ES-I3 (cell line): ENCODE results near the gene E4F1.
"Not testable (repeated sequence)": the region's sequence is repeated elsewhere in the genome, so short reads cannot be mapped to it uniquely, and the experiment has no call there.

Source experiments
- H3K36me3 ChIP-seq: 2 replicates; pipeline ENCODE4 v1.6.1; 2013; ENCODE audit warnings: mild to moderate bottlenecking, low read length, control low read depth, moderate library complexity; ENCODE audit not compliant: insufficient read depth
- H3K4me1 ChIP-seq: 2 replicates; pipeline ENCODE4 v1.6.1; 2013; ENCODE audit warnings: mild to moderate bottlenecking, control low read depth, low read length; ENCODE audit not compliant: insufficient read depth
- H3K9ac ChIP-seq: 2 replicates; pipeline ENCODE4 v1.6.1; 2013; ENCODE audit warnings: low read depth, mild to moderate bottlenecking, low read length, moderate library complexity
- H3K9me3 ChIP-seq: 2 replicates; pipeline ENCODE4 v1.6.1; 2013; ENCODE audit warnings: mild to moderate bottlenecking, low read length, moderate library complexity; ENCODE audit not compliant: control insufficient read depth, insufficient read depth

Gene E4F1

DNA sequence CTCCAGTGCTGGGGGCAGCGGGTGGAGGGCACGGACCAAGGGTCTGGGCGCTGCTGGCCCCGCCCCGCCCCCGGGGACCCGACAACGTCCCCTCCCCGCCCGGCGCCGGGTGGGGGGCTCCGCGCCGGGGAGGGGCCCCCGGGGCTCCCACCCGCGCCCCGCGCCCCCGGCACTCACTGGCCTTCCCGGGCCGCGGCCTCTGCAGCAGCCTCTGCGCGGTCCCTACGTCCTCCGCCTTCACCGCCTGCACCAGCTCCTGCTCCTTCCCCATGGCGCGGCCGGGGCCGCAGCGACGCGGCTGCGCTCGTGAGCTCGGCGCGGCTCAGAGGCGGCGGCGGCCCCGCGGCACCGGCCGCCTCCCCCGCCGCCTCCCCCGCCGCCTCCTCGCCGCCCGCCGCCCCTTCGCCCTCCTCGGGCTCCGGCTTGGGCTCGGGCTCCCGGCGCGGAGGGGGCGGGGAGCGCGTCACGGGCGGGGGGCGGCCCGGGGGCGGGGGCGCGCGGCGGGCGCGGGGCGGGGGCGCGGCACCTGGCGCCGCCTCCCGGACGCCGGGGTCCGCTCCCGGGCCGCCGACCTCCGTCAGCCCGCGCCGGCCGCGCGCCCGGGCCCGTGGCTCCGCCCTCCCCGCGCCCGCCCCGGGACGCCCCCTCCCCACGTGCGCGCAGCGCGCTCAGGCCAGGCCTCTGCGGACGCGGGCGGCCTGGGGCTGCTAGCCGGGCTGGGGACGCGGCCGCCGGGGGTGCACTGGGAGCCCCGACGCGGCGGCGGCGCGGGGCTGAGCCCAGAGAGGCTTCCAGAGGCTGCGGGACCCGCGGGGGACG is 27.0 kb upstream of the E4F1 start, which contains the start of gene CASKIN1:
Gene CASKIN1, minus strand, starts transcription at position 444 of the 819 bp plus-strand sequence. Its CDS starts 173 bp downstream, at position 271.
- Histone ChIP-seq H3K9ac (peak within 1 kb of the TSS; percentile 42; the same call in 1 of the 2 replicates), H3K4me1 (no peaks in the 10 kb centered on the region), H3K9me3 (no peaks in the 10 kb centered on the region), H3K36me3 (no peaks in the 10 kb centered on the region)

DNA sequence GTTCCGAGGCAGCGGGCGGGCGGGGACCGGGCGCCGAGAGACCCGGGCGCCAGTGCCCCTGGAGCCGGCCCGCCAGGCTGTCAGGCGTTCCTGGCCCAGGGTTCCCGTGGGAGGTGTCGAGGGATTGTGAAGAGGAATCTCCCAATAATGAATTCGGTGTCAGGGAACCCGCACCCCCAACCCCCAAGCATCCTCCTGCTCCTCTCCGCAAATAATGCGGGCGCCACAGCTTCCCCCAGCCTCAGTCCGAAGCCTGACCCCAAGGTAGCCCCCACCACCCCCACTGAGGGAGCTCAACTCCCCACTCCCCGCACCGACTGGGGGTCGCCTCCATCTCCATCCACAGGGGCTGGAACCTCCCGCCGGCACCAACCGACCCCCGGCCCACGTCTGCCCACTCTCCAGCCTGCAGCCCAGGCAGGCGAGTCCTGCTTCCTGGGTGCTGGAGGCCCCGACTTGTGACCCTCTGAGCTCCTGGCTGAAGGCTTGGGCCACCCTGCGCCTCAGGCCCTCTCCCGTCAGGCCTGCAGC is 26.3 kb upstream of the E4F1 start:
- H3K9ac ChIP-seq = peak overlapping the region; percentile 42; the same call in 1 of the 2 replicates
- no peaks in the 10 kb centered on the region for H3K4me1 ChIP-seq
- no peaks in the 10 kb centered on the region for H3K36me3 ChIP-seq
- H3K9me3 ChIP-seq = no peaks in the 10 kb centered on the region

DNA sequence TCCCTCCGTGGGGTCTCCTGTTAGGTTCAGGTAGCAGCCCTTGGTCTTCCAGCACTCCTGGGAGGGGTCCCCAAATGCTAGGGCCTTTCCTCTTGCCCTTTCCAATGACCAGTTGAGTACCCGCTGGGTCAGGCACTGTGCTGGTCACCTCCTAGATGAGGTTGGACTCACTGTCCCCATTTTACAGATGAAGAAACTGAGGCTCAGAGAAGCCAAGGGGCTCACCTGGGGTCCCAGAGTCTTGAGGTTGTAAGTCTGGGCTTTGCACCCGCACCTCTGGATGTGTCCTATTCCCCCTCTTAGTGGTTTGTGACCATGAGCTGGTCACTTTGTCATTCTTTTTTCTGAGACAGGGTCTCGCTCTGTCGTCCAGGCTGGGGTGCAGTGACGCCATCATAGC is 25.6 kb upstream of the E4F1 start:
- Histone ChIP-seq H3K4me1 (no peaks in the 10 kb centered on the region), H3K9ac (no peak overlapping the region), H3K9me3 (no peaks in the 10 kb centered on the region), H3K36me3 (no peaks in the 10 kb centered on the region)

DNA sequence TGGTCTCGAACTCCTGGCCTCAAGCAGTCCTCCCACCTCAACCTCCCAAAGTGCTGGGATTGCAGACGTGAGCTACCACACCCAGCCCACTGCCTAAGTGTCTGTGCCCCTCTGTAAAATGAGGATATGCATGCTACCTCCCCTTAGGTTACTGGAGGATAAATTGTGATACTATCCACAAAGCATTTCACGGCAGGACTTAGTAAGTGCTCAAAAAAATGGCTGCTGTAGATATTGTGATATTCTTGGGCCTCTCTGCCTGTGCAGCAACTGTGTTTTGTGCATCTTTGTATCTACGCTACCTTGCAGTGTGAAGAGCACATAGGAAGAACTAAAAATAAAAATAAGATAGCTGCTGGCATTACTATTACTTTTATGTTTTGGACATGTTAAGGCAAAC is 25.1 kb upstream of the E4F1 start:
- Histone ChIP-seq H3K36me3 (no peaks in the 10 kb centered on the region), H3K4me1 (no peaks in the 10 kb centered on the region), H3K9me3 (no peaks in the 10 kb centered on the region), H3K9ac (no peak overlapping the region)

DNA sequence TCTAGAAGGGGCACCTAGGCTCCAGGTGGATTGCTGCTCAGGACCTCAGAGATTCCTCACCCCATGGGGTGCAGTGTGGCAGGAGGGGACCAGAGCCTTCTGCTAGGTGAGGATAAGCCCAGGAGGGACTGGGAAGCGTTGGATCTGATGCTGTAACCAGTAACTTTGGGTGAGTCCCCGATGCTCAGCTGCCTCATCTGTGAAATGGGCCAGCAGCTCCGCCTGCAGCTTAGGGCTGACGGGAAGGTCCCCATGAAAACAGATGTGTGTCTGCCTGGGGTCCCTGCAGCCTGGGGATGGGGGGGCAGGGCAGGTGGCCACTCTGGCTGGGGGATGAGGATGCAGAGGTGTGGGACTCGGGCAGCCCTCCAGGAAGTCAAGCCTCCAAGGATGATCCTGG is 24.3 kb upstream of the E4F1 start:
- no peak overlapping the region for H3K9ac ChIP-seq
- H3K4me1 ChIP-seq = no peaks in the 10 kb centered on the region
- H3K36me3 ChIP-seq = no peaks in the 10 kb centered on the region
- H3K9me3 ChIP-seq = no peaks in the 10 kb centered on the region

DNA sequence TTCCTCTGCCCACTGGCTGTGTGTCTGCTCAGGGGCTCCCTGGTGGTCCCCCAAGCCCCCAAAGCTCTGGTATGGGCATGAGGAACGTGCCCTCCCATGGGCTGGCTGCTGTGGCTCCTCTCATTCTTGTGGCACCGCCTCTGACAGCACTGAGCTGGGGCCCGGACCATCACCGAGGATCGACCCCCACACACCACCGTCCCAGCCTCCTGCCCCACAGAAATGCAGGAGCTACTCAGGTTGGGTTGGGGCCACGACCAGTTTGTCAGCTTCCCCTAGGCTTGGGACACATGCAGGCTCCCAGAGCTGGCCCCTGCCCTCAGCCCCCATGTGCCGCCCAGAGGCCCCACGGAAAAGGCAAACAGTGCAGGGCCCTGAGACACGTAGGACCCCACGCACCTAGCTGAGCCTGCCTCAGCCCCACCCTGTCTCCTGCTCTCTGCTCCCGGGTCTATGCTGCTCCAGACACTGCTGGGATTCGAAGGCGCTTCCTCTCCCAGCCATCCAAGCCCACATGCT is 23.7 kb upstream of the E4F1 start:
- no peaks in the 10 kb centered on the region for H3K9me3 ChIP-seq
- H3K36me3 ChIP-seq = no peaks in the 10 kb centered on the region
- no peak overlapping the region for H3K9ac ChIP-seq
- no peaks in the 10 kb centered on the region for H3K4me1 ChIP-seq

DNA sequence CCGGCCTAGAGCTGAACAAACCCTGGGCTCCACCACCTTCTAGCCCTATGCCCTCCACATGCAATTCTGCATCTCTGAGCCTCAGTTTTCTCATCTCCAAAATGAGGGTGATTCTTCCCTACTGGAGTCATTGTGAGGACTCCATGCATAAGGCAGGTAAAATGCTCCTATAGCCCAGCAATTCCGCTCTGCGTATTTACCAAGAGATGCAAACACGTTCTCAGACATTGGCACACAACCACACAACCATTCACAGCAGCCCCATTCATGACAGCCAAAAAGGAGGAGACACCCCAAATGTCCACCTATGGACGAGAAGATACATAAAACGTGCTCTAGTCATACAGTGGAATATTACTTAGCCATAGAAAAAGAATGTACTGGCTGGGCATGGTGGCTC is 23.1 kb upstream of the E4F1 start:
- no peak overlapping the region for H3K9ac ChIP-seq
- H3K4me1 ChIP-seq = no peaks in the 10 kb centered on the region
- H3K9me3 ChIP-seq = no peaks in the 10 kb centered on the region
- no peaks in the 10 kb centered on the region for H3K36me3 ChIP-seq

DNA sequence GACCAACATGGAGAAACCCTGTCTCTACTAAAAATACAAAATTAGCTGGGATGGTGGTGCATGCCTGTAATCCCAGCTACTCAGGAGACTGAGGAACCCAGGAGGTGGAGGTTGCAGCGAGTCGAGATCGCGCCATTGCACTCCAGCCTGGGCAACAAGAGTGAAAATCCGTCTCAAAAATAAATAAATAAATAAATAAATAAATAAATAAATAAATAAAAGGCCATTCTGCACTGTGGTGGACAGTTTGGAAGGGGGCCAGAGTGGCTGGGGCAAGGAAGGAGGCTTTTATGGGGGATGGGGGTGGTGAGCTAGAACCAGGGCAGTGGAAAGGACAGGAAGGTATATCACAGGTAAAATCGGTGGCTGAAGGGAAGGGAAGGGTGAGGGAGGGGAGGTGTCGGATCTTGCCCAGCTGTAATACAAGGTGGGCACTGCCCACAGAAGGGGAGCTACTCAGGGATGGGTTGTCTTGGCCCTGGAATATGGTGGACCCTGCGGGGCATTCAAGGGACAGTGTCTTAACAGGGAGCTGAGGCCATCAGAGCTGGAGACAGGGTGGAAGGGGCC is 20.2 kb upstream of the E4F1 start:
- H3K36me3 ChIP-seq, H3K4me1 ChIP-seq, H3K9ac ChIP-seq, H3K9me3 ChIP-seq: not testable (repeated sequence)

DNA sequence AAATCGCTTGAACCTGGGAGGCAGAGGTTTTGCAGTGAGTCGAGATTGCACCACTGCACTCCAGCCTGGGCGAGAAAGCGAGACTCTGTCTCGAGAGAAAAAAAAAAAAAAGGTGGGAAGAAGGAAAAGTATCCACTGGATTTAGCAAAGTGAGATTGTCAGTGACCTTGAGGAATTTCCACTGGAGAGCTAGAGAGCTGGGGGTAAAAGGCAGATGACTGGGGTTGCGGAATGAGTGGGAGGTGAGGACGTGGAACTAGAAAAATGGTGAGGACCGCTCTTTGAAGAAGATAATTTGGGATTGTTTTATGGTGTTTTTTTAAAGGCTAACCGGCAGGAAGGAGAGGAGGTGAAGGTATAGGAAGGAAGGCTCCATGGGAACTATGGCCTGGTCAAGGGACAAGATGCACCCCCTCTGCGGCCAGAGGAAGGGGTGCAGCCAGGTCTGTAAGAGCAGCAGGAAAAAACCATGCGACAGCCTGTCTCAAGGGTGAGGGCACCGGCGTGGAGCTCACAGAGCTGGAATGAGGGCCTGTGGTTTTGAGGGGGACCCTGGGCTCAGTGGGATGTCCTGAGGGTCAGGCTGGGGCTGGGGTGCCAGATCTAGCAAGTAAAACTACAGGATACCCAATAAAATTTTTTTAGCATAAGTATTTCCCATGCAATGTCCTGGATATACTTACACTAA is 18.8 kb upstream of the E4F1 start:
- Histone ChIP-seq H3K4me1 (no peaks in the 10 kb centered on the region), H3K9me3 (no peaks in the 10 kb centered on the region), H3K9ac (peak overlapping the region; percentile 95), H3K36me3 (no peaks in the 10 kb centered on the region)

DNA sequence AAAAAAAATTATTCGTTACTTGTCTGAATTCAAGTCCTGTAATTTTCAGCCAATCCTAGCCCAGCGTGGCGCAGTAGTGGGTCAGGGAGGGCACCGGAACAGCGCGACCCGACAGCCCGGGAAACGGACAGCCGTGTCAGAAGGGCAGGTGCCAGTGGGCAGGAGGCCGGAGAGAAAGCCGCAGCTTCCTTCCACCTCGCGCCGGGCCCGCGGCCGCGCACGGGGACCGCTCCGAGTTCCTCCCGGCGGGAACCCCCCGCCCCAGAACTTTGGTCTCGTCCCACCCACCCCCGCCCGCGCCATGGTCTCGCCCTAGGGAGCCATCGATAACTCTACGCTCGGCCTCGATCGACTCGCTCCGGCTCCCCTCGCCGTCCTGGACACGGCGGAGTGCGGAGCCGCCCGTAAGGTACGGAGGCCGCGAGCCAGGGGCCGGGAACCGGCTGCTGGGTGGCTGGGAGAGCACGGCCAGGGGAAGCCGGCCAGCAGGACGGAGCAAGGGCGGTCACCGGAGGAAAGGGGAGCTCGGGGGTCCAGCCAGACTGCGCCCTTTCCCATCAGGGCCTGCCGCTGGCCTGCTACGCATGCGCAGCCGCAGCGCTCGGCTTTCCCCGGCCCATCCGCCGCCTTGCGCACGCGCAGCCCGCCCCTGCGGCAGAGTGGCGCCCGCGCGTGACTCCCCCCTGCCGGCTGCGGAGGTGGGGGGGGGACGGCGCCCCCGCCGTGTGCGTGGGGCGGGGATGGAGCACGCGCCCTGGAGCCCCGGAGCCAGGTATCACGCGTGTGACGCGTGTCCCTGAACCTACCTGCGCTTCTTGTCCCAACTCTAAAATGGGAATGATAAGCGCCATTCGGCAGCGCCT is 18.1 kb upstream of the E4F1 start, which contains the start of gene MLST8:
Gene MLST8, plus strand, starts transcription at position 351 of the 863 bp plus-strand sequence. CDS start 632 bp downstream, outside the sequence.
- Histone ChIP-seq H3K9me3 (no peaks in the 10 kb centered on the region), H3K36me3 (no peaks in the 10 kb centered on the region), H3K9ac (peak within 1 kb of the TSS; percentile 95), H3K4me1 (peaks cover 1% of the 10 kb centered on the region; the same call in 1 of the 2 replicates)

DNA sequence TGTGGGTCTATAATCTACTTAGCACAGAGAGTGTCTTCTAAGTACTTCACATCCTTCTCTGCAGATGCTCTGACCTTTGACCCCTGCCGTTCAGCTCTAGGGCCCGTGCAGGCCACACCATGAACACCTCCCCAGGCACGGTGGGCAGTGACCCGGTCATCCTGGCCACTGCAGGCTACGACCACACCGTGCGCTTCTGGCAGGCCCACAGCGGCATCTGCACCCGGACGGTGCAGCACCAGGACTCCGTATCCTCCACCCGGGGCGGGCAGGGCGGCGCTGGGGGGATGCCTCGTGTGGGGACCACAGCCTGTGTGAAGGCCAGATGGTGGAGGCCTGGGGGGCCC is 17.5 kb upstream of the E4F1 start:
- Histone ChIP-seq H3K4me1 (peaks cover 7% of the 10 kb centered on the region; the same call in 1 of the 2 replicates), H3K9me3 (no peaks in the 10 kb centered on the region), H3K9ac (peak overlapping the region; percentile 95), H3K36me3 (no peaks in the 10 kb centered on the region)

DNA sequence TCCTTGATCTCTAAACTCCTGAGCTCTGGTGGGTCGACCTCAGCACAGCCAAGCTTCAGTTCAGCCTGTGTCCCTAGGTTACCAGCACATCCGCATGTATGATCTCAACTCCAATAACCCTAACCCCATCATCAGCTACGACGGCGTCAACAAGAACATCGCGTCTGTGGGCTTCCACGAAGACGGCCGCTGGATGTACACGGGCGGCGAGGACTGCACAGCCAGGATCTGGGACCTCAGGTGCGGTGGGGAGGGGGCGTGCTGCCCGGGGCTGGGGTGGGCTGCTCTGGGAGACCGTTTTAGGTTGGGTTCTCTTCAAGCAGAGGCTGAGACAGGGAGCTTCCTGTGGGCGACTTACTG is 17.0 kb upstream of the E4F1 start:
- no peaks in the 10 kb centered on the region for H3K9me3 ChIP-seq
- H3K36me3 ChIP-seq = no peaks in the 10 kb centered on the region
- peak overlapping the region; percentile 95 for H3K9ac ChIP-seq
- H3K4me1 ChIP-seq = peaks cover 7% of the 10 kb centered on the region; the same call in 1 of the 2 replicates

DNA sequence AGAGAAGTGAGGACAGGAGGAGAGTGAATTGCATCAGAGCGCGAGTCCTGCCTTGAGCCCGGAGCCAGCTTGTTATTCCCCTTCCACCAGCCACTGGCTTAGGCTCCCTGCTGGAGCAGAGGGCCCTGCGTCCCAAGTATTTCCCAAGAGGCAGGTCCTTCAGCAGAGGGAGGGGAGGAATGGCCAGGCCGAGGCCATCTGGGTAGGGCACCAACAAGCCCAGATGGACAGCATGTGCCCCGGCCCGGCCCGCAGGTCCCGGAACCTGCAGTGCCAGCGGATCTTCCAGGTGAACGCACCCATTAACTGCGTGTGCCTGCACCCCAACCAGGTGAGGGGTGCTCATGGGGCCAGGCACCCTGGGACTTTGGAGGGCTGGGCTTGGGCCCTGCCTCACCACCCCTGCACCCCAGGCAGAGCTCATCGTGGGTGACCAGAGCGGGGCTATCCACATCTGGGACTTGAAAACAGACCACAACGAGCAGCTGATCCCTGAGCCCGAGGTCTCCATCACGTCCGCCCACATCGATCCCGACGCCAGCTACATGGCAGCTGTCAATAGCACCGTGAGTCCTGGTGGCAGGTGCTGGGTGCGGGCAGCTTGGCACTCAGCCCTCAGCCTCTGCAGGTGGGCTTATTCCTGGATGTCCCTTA is 16.5 kb upstream of the E4F1 start:
- Histone ChIP-seq H3K36me3 (no peaks in the 10 kb centered on the region), H3K9ac (no peak overlapping the region), H3K4me1 (peaks cover 7% of the 10 kb centered on the region; the same call in 1 of the 2 replicates), H3K9me3 (no peaks in the 10 kb centered on the region)
